MM.1S (cell line): ENCODE results near the gene SMOC2.
"Not testable (repeated sequence)": the region's sequence is repeated elsewhere in the genome, so short reads cannot be mapped to it uniquely, and the experiment has no call there.

ENCODE experiments used
- DNase-seq: peaks from one replicate; pipeline ENCODE4 v3.0.0-alpha.2; 2015
- H2AFZ ChIP-seq: fragments of 300-600 bp; sonication (generic); 2 replicates; pipeline ENCODE4 v1.6.0; 2016; ENCODE audit warnings: antibody characterized with exemption, low read length
- H3F3A ChIP-seq: fragments of 300-600 bp; sonication (generic); 2 replicates; pipeline ENCODE4 v1.6.1; 2016; ENCODE audit warnings: mild to moderate bottlenecking, antibody characterized with exemption, low read length, moderate library complexity, mixed read lengths; ENCODE audit not compliant: insufficient read depth
- H3K27ac ChIP-seq: fragments of 300-600 bp; sonication (generic); 2 replicates; pipeline ENCODE4 v1.5.1; 2016; ENCODE audit warnings: mild to moderate bottlenecking, low read length
- H3K27me3 ChIP-seq: fragments of 300-600 bp; sonication (generic); replicated peaks from 2 replicates; pipeline ENCODE4 v1.6.0; 2016; ENCODE audit warnings: low read length; ENCODE audit not compliant: insufficient read depth
- H3K36me3 ChIP-seq: fragments of 300-600 bp; sonication (generic); replicated peaks from 2 replicates; pipeline ENCODE4 v1.6.1; 2016; ENCODE audit warnings: mild to moderate bottlenecking, low read length, mixed read lengths; ENCODE audit not compliant: insufficient read depth
- H3K4me1 ChIP-seq: fragments of 300-600 bp; sonication (generic); 2 replicates; pipeline ENCODE4 v1.6.1; 2016; ENCODE audit warnings: low read length, mixed read lengths
- H3K4me2 ChIP-seq: fragments of 300-600 bp; sonication (generic); 2 replicates; pipeline ENCODE4 v1.6.0; 2016; ENCODE audit warnings: low read depth, low read length
- H3K4me3 ChIP-seq: fragments of 300-600 bp; sonication (generic); 2 replicates; pipeline ENCODE4 v1.5.1; 2016; ENCODE audit warnings: low read length, mixed read lengths
- H3K79me2 ChIP-seq: fragments of 300-600 bp; sonication (generic); 2 replicates; pipeline ENCODE4 v1.6.1; 2016; ENCODE audit warnings: mixed run types, low read length, mixed read lengths
- H3K9ac ChIP-seq: fragments of 300-600 bp; sonication (generic); 2 replicates; pipeline ENCODE4 v1.6.1; 2016; ENCODE audit warnings: low read length, mixed read lengths
- H3K9me2 ChIP-seq: fragments of 300-600 bp; sonication (generic); replicated peaks from 2 replicates; pipeline ENCODE4 v1.6.1; 2016; ENCODE audit warnings: mild to moderate bottlenecking, low read length, mixed read lengths; ENCODE audit not compliant: insufficient read depth
- H3K9me3 ChIP-seq: fragments of 300-600 bp; sonication (generic); replicated peaks from 2 replicates; pipeline ENCODE4 v1.6.1; 2016; ENCODE audit warnings: mild to moderate bottlenecking, low read length, mixed read lengths; ENCODE audit not compliant: insufficient read depth
- H4K20me1 ChIP-seq: fragments of 300-600 bp; sonication (generic); 2 replicates; pipeline ENCODE4 v1.6.1; 2016; ENCODE audit warnings: mild to moderate bottlenecking, low read length, moderate library complexity, mixed read lengths; ENCODE audit not compliant: insufficient read depth
- CTCF ChIP-seq: fragments of 300-600 bp; sonication (generic); IDR thresholded peaks from 2 replicates; pipeline ENCODE4 v1.5.1; 2016; ENCODE audit warnings: antibody characterized with exemption, low read length, mixed read lengths
- EZH2 ChIP-seq: fragments of 300-600 bp; sonication (generic); optimal IDR thresholded peaks from 2 replicates; pipeline ENCODE3; 2017; ENCODE audit warnings: low read depth, mild to moderate bottlenecking, antibody characterized with exemption, low read length, mixed read lengths
- EZH2phosphoT487 ChIP-seq: fragments of 300-600 bp; sonication (generic); IDR thresholded peaks from 2 replicates; pipeline ENCODE4 v1.6.1; 2018; ENCODE audit warnings: antibody characterized with exemption, low read length

The SMOC2 gene

GRCh38 chr6:168571268-168571667 lies 130.3 kb downstream of the SMOC2 start:
- Histone ChIP-seq H3K36me3 (no peaks in the 10 kb centered on the region), H3K4me2 (no peak overlapping the region), H3K9me3 (no peaks in the 10 kb centered on the region), H3K79me2 (no peaks in the 10 kb centered on the region), H3K27ac (no peak overlapping the region), H3K9ac (no peak overlapping the region), H3K4me3 (no peak overlapping the region), H4K20me1 (no peaks in the 10 kb centered on the region), H3K4me1 (no peaks in the 10 kb centered on the region), H3K27me3 (no peaks in the 10 kb centered on the region; the same call in 1 of the 2 replicates), H3F3A (no peaks in the 10 kb centered on the region), H2AFZ (no peak overlapping the region), H3K9me2 (no peaks in the 10 kb centered on the region)
- TF ChIP-seq CTCF (no peak), EZH2phosphoT487 (no peak), EZH2 (no peak)
- no peak for DNase-seq

GRCh38 chr6:168573276-168573835 lies 132.4 kb downstream of the SMOC2 start:
- H3K27ac ChIP-seq, H4K20me1 ChIP-seq, H3K79me2 ChIP-seq, H3K9me2 ChIP-seq, H3K4me3 ChIP-seq, H3K27me3 ChIP-seq, H3K9ac ChIP-seq, DNase-seq, H2AFZ ChIP-seq, H3K9me3 ChIP-seq, H3F3A ChIP-seq, H3K4me1 ChIP-seq, H3K4me2 ChIP-seq, H3K36me3 ChIP-seq: not testable (repeated sequence)

GRCh38 chr6:168574075-168574698 lies 133.2 kb downstream of the SMOC2 start:
- Histone ChIP-seq H3K79me2 (no peaks in the 10 kb centered on the region), H4K20me1 (no peaks in the 10 kb centered on the region), H2AFZ (no peak overlapping the region), H3K4me2 (no peak overlapping the region), H3K27me3 (no peaks in the 10 kb centered on the region; the same call in 1 of the 2 replicates), H3K4me1 (no peaks in the 10 kb centered on the region), H3K9me2 (no peaks in the 10 kb centered on the region), H3K27ac (no peak overlapping the region), H3F3A (no peaks in the 10 kb centered on the region), H3K4me3 (no peak overlapping the region), H3K9me3 (no peaks in the 10 kb centered on the region), H3K9ac (no peak overlapping the region), H3K36me3 (no peaks in the 10 kb centered on the region)
- DNase-seq = no peak
- TF ChIP-seq EZH2 = no peak
- no peak for TF ChIP-seq EZH2phosphoT487
- no peak for TF ChIP-seq CTCF

- Histone ChIP-seq H3K4me1 (no peaks in the 10 kb centered on the region), H3K27me3 (no peaks in the 10 kb centered on the region; the same call in 1 of the 2 replicates), H3K79me2 (no peaks in the 10 kb centered on the region), H3K9me2 (no peaks in the 10 kb centered on the region), H4K20me1 (no peaks in the 10 kb centered on the region), H2AFZ (no peak overlapping the region), H3K4me3 (no peak overlapping the region), H3K27ac (no peak overlapping the region), H3K9me3 (no peaks in the 10 kb centered on the region), H3K36me3 (no peaks in the 10 kb centered on the region), H3K9ac (no peak overlapping the region), H3K4me2 (no peak overlapping the region), H3F3A (no peaks in the 10 kb centered on the region)
- no peak for DNase-seq
- TF ChIP-seq EZH2 (no peak), CTCF (no peak), EZH2phosphoT487 (no peak)
Observed at GRCh38 chr6:168574699-168575195, 133.8 kb downstream of the SMOC2 start.
